Adipose tissue (tissue), 3 donors: ENCODE measurements around the gene SRMS. TPM values are rescaled to one million over a fixed set of nuclear protein-coding genes. Genes with fewer than 3 reads are reported as not detected.

ENCODE experiments used
- H3K27ac ChIP-seq: one replicate; pipeline ENCODE4 v1.5.1; 2013; ENCODE audit warnings: low read depth, low read length
- WGBS, 3 donors: extraction: QIAGEN DNeasy Blood & Tissue Kit; methylation state at CpG; one replicate each; pipeline ENCODE4 v1.1.7; 2013; 5-methylcytosine and 5-hydroxymethylcytosine counted together
- polyA plus RNA-seq, 3 donors: library from polyadenylated mRNA; stranded (reverse); fragments of 200-250 nt; gene quantifications; one replicate each; pipeline ENCODE4 v1.2.3, GENCODE V29; 2013
- donor health status: healthy with polysubstance abuse.
- donor health status: Bipolar disorder and iron deficiency.
- donor health status: healthy.

The SRMS gene
- polyA plus RNA-seq, 3 donors: 0.06 TPM; not detected in 2

DNA sequence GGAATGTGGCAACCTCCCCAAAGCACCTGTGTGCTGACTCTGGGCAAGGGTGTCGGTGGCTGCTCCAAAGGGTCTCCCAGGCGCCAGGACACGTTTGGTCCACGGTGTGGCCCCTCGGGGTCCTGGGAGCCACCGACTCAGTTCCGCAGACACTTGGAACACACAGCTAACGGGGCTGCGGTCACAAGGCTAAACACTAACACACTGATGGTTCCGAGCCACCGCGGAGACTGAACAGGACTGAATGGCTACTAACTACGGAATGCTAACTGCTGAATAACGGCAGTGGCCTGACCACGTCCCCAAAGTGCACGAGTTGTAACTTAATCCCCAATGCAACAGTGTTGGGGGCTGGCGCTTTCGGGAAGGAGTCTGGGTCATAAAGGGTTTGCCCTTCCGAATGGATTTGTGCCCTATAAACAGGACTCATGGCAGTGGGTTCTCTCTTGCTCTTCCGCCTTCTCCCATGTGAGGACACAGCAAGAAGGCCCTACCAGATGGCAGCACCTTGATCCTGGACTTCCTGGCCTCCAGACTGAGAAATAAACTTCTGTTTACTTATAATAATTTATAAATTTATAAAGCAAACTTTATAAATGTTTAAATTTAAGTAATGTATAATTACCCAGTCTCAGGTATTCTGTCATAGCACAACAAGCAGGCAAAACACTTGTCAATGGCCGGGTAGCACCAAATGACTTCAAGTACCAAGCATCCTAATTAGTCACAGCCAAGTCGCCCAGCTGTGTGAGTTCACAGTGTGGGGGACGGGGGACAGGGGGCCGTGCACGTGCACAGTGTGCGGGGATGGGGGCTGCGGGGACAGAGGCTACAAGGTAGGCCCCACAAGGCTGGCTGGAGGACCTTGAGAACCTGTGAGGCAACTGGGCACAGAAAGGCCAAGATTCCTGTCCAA lies 46.4 kb downstream of the SRMS start:
- WGBS, 3 donors: 77 to 83% (median 82%) methylated on average over 27 of the region's 27 CpGs
- no peak overlapping the region for H3K27ac ChIP-seq

DNA sequence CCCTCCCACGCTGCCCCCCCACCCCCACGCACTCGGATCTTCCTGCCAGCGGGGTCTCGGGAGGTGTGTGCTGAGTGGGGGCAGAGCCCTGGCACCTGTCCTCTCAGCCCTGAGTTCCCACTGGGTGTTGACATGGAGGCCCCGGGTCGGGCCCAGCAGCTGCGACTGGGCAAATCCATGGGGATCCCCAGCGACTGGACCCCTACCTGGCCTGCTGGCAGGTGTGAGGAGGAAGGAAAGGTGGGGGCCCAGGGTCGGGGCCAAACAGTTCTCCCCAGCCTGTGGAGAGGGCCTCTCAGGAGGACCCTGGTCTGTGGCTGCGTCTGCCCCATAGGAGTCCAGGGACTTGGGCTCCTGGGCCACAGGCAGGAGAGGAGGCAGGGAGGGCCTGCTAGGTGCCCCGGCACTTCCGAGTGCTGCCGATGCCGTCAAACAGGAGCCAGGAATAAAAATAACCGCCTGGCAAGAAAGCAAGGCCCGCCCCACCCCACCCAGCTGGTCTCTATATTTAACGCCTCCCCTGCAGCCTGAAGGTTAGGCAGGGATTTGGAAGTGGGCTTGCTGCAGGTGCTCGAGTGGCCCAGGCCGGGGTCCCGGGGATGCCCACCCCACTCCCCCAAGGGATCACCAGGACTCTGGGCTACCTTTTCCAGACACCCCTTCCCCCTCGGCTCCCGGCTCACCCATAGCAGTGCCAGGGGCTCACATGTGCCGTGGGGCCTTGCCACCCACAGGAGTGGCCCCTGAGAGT lies 47.2 kb downstream of the SRMS start:
- WGBS, 3 donors: 82 to 92% (median 82%) methylated on average over 24 of the region's 24 CpGs
- no peak overlapping the region for H3K27ac ChIP-seq

DNA sequence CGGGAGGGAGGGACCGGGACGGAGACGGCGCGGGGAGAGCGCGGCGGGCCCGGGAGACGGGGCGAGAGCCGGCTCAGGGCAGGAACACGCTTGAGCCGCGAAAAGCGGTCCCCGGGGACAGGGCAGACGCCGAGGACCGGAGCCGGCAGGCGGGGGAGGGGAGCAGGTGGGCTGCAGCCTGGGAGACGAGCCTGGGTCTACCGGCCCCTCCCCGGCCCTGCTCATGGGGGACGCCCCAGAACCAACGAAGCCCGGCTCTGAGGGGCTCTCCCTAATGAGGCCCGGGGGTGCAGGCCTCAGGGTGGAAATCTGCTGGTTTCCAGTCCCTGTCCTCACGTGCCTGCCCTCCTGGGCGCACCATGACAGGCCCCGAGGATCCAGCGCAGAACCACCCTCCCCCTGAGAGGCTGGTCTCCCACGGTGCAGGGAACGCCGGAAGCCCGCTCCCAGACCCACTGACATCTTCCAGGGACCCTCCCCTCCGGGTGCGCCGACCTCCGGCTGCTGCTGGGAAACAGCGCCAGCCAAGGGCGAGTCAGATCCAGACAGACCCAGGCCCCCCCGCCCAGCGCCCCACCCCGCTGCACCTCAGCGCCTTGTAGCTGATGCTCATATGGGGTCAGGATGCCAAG lies 48.1 kb downstream of the SRMS start:
- 8 to 21% (median 9%) methylated on average over 33 to 48 of the region's 48 CpGs for WGBS, 3 donors

DNA sequence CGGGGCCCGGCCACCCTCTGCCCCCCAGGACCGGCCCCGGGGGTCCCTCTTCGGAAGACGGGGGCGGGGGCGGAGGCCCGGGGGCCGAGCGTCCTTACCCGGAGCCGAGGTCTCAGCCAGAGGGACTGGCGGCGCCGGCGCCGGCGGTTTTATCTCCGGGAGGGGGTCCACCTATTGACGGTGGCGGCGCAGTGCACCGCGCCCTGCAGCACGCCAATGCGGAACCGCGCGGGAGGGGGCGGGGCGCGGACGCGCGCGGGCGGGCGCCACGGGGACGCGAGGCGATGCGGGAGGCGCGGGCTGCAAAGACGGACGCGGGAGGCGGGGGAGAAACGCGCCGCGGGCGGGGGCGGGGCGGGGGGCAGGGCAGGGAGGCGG lies 48.6 kb downstream of the SRMS start, which contains the start of gene EEF1A2:
Gene EEF1A2, minus strand, starts transcription at position 124 of the 378 bp plus-strand sequence. CDS start 1,320 bp downstream, outside the sequence.
- 1 to 2% (median 1%) methylated on average over 22 to 56 of the region's 58 CpGs for WGBS, 3 donors
- no peak within 1 kb of the TSS for H3K27ac ChIP-seq

More for the DNA sequence above, 48.1 kb downstream of the SRMS start:
- no peak overlapping the region for H3K27ac ChIP-seq

DNA sequence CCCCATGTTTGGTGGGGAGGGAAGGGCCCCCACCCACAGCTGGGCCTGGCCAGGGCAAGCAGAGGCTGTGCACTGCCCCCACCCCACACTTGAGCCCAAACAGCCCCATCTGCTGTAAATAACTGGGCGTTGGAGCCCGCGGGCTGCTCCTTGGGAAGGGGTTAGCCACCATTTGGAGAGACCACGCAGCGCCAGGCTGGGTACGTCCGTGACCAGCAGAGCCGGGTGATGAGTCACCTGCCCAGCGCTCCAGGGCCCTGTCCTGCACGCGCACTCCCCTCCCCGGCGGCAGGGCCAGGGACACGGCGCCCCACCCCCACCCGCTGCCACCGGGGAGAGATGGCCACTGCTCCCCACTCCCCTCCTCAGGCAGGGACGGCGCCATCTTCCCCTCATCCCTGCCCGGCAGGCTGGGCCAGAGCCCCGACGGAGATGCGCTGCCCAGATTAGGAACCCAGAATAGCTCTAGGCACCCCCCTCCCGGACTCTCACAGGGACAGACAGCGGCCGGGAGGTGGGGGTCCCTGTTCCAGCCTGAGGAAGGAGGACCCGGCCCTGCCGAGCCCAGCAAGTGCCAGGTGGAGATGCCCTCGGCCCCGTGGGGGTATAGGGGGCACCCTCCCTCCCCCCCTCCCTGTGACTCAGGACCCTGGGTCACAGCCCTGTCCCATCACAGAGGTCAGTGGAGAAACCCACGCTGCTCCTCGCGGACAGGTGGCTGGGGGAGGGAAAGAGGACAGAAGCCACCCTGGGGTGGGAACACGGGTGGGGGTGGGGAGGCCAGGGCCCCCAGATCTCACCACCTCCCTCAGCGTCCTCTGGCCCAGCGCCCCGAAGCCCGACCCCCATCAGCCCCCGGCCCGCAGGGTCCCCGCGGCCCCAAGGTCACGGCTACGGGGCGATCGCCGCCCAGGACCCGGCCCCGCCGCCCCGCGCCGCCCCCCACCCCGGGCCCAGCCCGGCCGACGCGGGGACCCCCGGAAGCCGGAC lies 49.3 kb downstream of the SRMS start:
- WGBS, 3 donors: 6 to 11% (median 9%) methylated on average over 41 to 59 of the region's 60 CpGs
- no peak overlapping the region for H3K27ac ChIP-seq

DNA sequence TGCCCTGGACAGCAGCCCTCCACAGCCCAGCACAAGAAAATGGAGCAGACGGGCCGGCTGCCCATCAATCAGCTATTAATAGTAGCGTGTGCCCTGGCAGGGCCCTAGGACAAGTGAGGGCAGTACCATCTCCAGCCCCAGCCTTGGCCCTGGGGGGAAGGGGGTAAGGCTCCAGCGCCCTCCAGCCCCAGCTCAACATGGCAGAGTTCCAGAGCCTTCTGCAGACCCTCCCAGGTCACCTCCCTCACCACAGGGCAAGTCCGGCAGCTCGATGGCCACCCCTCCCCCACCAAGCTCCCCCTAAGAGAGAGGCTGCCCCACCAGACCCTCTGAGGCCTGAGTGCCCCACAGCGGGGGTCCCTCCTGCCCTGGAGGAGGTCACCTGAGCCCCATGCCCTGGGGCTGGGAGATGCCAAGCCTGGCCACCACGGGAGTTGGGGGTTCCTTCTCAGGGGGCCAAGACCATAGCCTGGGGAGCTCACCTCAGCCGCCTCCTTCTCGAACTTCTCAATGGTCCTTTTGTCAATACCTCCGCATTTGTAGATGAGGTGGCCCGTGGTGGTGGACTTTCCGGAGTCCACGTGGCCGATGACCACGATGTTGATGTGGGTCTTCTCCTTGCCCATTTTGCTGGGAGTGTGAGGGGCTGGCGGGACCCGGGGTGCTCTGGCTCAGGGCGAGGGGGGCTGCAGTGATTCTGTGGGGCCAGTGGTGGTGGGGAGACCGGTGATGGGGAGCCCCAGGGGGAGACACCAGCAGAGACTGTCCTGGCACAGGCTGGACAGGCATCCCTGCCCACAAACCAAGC lies 50.2 kb downstream of the SRMS start:
- 57 to 70% (median 65%) methylated on average over 20 of the region's 20 CpGs for WGBS, 3 donors
- H3K27ac ChIP-seq: no peak overlapping the region

DNA sequence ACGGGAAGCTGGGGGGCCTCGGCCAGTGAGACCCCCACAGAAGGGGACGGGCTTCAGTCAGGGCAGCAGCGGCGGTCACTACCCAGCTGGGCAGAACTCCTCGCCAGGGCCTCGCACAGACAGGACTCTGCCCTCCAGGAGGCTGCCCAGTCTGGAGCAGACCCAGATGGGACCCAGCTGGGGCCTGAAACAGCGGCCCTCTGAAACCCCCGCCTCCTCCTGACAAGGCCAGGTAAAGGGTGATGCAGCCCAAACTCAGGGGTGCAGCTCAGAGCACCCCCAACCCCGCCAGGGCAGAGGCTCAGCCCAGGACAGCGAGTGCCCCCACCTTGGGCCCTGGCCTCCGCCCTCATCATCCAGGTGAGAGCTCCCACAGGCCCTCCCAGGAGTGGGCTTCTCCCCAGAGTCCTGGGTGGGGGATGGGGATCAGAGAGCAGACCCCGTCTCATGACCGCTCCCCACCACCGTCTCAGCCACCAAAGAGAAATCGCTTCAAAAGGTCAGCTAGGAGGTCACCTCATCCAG lies 50.9 kb downstream of the SRMS start:
- no peak overlapping the region for H3K27ac ChIP-seq
- WGBS, 3 donors: 60 to 75% (median 64%) methylated on average over 11 to 16 of the region's 16 CpGs

DNA sequence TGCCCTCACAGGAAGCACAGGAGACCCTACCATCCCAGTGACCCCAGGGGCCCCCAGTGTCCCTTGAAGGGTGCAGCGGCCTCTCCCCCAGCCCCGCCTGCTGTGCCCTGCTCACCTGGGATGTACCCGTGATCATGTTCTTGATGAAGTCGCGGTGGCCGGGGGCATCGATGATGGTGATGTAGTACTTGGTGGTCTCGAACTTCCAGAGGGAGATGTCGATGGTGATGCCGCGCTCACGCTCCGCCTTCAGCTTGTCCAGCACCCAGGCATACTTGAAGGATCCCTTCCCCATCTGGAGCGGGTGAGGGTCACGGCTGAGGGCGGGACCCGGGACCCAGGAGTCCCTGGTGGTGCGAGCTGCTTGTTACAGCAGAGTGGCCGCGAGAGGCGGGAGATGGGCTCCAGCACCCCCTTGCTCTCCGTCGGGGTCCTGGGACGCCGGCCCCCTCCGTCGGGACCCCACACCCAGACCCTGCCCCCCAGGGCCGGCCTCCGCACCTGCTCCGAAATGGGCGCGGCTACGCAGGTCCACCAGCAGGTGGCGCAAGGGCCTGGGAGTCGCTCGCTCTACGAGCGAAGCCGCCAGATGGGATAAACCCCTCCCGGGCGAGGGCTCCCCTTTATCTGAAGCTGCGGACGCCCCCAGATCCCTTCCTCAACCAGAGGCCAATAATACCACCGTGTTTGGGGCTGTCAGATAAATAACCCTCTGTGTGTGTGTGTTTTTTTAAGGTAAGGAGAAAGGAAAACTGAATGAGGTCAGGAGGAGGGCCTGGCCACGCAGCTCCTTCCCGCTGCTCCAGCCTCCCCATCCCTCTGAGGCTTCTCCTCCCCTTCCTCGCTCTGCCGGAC lies 51.6 kb downstream of the SRMS start:
- no peak overlapping the region for H3K27ac ChIP-seq
- 20 to 25% (median 23%) methylated on average over 45 to 48 of the region's 48 CpGs for WGBS, 3 donors

DNA sequence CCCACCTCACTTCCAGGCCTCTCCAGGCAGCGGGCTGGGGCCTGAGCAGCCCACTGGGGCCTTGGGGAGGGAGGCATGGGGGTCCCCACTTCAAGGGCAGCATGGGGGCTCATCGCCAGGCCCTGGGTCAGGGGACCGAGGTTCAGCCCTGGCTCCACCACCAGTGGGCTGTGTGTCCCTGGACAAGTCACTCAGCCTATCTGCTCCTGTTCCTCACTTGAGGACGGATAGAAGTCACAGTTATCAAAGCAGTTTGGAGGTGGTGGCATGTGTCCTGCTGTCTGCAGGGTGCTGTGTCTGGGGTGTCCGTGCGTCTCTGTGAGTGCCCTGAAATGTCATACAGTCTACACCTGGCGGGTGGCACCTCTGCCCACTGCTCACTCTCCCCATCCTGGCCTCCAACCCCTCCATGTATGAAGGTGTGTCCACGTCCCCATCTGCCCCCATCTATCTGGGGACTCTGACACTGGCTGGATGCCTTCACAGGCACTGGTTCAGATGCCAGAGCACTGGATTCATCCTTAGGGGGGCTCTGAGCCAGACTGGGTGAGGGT lies 52.3 kb downstream of the SRMS start:
- H3K27ac ChIP-seq: no peak overlapping the region
- WGBS, 3 donors: 75 to 88% (median 82%) methylated on average over 7 to 8 of the region's 8 CpGs

DNA sequence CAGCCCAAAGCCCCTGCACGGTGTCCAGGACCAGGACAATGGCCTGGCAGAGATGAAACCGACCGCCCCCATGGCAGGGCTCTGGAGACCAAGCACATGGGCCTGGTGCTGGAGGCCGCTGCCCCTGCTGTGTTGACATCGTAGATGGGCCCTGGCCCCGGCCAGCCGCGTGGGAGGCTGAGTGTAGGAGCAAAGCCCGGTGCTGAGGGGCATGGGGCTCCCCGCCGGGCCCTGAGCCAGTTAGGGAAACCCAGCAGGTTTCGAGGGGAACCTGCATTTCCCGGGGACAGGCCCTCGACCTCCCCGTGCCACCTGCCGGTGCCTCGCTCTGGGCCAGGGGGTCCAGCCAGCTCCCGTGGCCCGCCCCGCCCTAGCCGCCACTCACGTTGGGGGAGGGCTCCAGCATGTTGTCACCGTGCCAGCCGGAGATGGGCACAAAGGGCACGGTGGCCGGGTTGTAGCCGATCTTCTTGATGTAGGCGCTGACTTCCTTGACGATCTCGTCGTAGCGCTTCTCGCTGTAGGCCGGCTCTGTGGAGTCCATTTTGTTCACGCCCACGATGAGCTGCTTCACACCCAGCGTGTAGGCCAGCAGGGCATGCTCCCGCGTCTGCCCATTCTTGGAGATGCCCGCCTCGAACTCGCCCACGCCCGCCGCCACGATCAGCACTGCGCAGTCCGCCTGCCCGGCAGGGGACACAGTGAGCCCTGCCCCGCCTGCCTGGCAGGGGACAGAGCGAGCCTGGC lies 53.0 kb downstream of the SRMS start:
- 84 to 86% (median 85%) methylated on average over 45 to 51 of the region's 51 CpGs for WGBS, 3 donors
- no peak overlapping the region for H3K27ac ChIP-seq

DNA sequence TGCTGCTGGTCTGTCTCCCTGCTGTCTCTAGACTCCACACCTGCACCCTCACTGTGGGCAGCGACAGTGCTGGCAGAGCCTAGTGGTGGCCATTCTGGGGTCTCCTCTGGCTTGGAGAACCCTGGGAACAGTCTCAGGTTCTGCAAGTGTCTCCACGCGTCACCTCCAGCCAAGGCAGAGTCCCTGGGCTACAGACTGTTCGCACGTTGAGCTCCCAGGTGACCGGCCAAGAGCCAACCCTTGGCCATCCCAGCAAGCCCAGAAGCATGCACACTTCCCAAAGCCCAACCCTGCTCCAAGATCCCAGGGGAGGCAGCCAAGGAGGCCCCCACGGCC lies 53.5 kb downstream of the SRMS start:
- no peak overlapping the region for H3K27ac ChIP-seq
- WGBS, 3 donors: 70 to 86% (median 77%) methylated on average over 7 of the region's 7 CpGs

DNA sequence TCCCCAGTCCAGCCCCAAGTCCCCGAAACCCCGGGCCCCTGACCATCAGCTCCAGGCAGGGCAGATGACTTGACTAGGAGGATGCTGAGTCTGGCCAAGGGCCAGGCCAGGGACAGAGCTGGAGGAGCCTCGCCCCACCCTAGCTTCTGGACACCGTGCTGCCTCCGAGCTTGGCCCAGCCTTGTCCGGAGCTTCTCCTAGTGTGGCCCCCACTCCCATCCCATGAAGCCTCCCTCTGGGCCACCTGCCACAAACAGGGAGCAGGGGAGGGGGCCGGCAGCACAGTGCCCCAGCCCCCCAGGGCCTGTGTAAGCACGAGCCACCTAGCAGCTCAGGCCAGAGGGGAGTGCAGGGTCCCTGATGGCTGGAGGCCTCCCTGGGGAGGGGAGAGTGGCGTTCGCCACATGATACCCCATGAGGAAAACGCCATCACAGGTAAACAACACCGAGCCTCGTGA lies 54.0 kb downstream of the SRMS start:
- no peak overlapping the region for H3K27ac ChIP-seq
- WGBS, 3 donors: 60 to 70% (median 62%) methylated on average over 13 of the region's 13 CpGs

DNA sequence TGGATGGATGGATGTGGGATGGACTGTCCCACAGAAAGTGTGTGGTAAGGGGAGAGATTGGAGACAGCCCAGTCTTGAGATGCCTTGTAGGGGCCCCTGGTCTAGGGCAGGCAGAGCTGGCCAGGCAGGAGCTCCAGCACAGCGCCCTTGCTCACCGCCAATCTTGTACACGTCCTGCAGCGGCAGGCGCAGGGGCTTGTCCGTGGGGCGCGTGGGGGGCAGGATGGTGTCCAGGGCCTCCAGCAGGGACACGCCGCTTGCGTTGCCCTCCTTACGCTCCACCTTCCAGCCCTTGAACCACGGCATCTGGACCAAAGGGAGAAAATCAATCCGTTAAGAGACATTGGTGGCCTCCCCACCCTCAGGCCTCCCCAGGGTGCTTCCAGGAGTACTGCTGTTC lies 54.6 kb downstream of the SRMS start:
- H3K27ac ChIP-seq: no peak overlapping the region
- 92 to 96% (median 95%) methylated on average over 14 of the region's 14 CpGs for WGBS, 3 donors

DNA sequence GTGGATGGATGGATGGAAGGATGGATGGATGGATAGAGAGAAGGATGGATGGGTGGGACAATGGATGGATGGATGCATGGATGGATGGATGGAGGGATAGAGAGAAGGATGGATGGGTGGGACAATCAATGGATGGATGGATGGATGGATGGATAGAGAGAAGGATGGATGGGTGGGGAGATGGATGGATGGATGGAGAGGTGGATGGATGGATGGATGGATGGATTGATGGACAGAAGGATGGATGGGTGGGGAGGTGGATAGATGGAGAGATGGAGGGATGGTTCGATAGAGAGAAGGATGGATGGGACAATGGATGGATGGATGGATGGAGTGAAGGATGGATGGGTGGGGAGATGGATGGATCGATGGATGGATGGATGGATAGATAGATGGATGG lies 55.0 kb downstream of the SRMS start:
- H3K27ac ChIP-seq: no peak overlapping the region
- WGBS, 3 donors: 89 to 97% (median 89%) methylated on average over 2 of the region's 2 CpGs

DNA sequence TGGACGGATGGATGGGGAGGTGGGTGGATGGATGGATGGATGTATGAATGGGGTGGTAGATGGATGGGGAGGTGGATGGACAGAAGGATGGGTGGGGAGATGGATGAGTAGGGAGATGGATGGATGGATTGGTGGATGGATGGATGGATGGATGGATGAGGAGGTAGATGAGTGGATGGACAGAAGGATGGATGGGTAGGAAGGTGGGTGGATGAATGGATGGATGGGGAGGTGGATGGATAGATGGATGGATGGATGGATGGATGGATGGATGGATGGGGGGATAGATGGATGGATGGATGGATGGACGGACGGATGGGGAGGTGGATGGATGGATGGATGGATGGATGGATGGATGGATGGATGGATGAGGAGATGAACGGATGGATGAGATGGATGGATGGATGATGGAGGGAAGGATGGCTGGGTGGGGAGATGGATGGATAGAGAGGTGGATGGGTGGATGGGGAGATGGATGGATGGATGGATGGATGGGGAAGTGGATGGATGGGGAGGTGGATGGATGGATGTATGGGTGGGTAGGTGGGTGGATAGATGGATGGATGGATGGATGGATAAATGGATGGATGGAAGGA lies 55.8 kb downstream of the SRMS start:
- no peak overlapping the region for H3K27ac ChIP-seq
- 41 to 73% (median 54%) methylated on average over 4 of the region's 4 CpGs for WGBS, 3 donors
